Testis (tissue), 2 donors: ENCODE results near the gene BNIPL.

Source experiments
- CTCF ChIP-seq, 3 experiments: fragments of 450-650 bp in 2 of 3; fragments of 200-600 bp in 1 of 3; sonication (generic) in 1 of 3; IDR thresholded peaks; one replicate each; pipeline ENCODE4 v1.5.1; 2016 to 2019; ENCODE audit warnings: antibody characterized with exemption in 3 of 3, mild to moderate bottlenecking in 2 of 3, moderate library complexity in 1 of 3
- POLR2A ChIP-seq: fragments of 450-650 bp; IDR thresholded peaks from one replicate; pipeline ENCODE4 v1.6.1; 2017; ENCODE audit warnings: antibody characterized with exemption, mild to moderate bottlenecking, moderate library complexity

GRCh38 chr1:151007853-151008243 lies 28.5 kb upstream of the BNIPL start:
- TF ChIP-seq CTCF (IDR thresholded peaks at IDR 0.05), result no peak
- TF ChIP-seq POLR2A, result no peak
